Measurements from ENCODE around the gene BTBD2. TPM values are rescaled to one million over a fixed set of nuclear protein-coding genes. Genes with fewer than 3 reads are reported as not detected.

BTBD2 gene
- total and polyA plus RNA-seq, 2 experiments from 2014 or later, result 23.8 to 130 TPM

DNA sequence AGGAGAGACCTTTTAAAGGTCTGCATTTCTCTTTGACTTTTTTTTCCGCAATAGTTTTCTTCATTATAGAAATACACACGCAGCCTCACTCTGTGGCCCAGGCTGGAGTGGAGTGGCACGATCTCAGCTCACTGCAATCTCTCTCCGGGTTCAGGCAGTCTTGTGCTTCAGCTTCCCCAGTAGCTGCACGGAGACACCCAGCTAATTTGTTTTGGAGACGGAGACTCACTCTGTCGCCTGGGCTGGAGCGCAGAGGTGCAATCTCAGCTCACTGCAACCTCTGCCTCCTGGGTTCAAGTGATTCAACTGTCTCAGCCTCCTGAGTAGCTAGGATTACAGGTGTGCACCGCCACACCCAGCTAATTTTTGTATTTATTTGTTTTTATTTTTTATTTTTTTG lies 47.3 kb upstream of the BTBD2 start:
- Histone ChIP-seq H3K4me1 (ENCODE audit: insufficient read depth) (peaks cover 21% of the 10 kb centered on the region), H3K27ac (ENCODE audit: low read depth) (peak overlapping the region; percentile 53; the same call in 1 of the 2 replicates), H3K4me3 (no peak overlapping the region), H3K36me3 (ENCODE audit: insufficient read depth) (no peaks in the 10 kb centered on the region), H2AFZ (no peak overlapping the region), H4K20me1 (replicated peaks; ENCODE audit: insufficient read depth) (no peaks in the 10 kb centered on the region), H3F3A (replicated peaks; ENCODE audit: low read depth) (peaks cover 13% of the 10 kb centered on the region; the same call in 1 of the 2 replicates), H3K79me2 (replicated peaks; ENCODE audit: insufficient read depth) (no peaks in the 10 kb centered on the region), H3K4me2 (peak overlapping the region; percentile 85; the same call in 1 of the 2 replicates), H3K9me2 (ENCODE audit: insufficient read depth) (no peaks in the 10 kb centered on the region), H3K27me3 (ENCODE audit: insufficient read depth) (no peaks in the 10 kb centered on the region)
- Mint-ChIP-seq H3K27ac (peak overlapping the region; percentile 70), H3K4me1 (peaks cover 24% of the 10 kb centered on the region), H3K27me3 (ENCODE audit: insufficient read depth, low read depth, poor library complexity) (peaks cover 9% of the 10 kb centered on the region), H3K9me3 (no peaks in the 10 kb centered on the region), H3K4me3 (peak overlapping the region; percentile 87), H3K36me3 (ENCODE audit: low read depth) (no peaks in the 10 kb centered on the region; the same call in 2 of the 3 replicates)
- DNase-seq (ENCODE audit: low spot score), result no peak
- TF ChIP-seq CREB1 (CRISPR knock-in tag; IDR thresholded peaks at IDR 0.05; ENCODE audit: low read depth) (no peak), ZNF331 (CRISPR knock-in tag; IDR thresholded peaks at IDR 0.05; ENCODE audit: low read depth) (no peak), ZNF114 (CRISPR knock-in tag; IDR thresholded peaks at IDR 0.05) (no peak), EZH2phosphoT487 (IDR thresholded peaks at IDR 0.05; ENCODE audit: unreplicated experiment) (no peak), NANOG (IDR thresholded peaks at IDR 0.05; ENCODE audit: borderline replicate concordance) (no peak), JUNB (IDR thresholded peaks at IDR 0.05; ENCODE audit: unreplicated experiment) (no peak), REST (IDR thresholded peaks at IDR 0.05; ENCODE audit: unreplicated experiment) (no peak), CTCF (conservative IDR thresholded peaks at IDR 0.05; ENCODE audit: low read depth in 2 of 2) (no peak), STAT1 (IDR thresholded peaks at IDR 0.05; ENCODE audit: unreplicated experiment) (no peak), POLR2AphosphoS5 (IDR thresholded peaks at IDR 0.05; ENCODE audit: low read depth) (no peak), ZNF462 (CRISPR knock-in tag; IDR thresholded peaks at IDR 0.05) (no peak), EZH2 (IDR thresholded peaks at IDR 0.05; ENCODE audit: low read depth, unreplicated experiment) (no peak)
- TF ChIP-seq, protein P1, sequence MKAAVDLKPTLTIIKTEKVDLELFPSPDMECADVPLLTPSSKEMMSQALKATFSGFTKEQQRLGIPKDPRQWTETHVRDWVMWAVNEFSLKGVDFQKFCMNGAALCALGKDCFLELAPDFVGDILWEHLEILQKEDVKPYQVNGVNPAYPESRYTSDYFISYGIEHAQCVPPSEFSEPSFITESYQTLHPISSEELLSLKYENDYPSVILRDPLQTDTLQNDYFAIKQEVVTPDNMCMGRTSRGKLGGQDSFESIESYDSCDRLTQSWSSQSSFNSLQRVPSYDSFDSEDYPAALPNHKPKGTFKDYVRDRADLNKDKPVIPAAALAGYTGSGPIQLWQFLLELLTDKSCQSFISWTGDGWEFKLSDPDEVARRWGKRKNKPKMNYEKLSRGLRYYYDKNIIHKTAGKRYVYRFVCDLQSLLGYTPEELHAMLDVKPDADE (IDR thresholded peaks at IDR 0.05), result no peak
- ATAC-seq, result no peak
